H1 (cell line): ENCODE data around the gene NUP98.

Experiments
- BACH1 ChIP-seq: IDR thresholded peaks from 2 replicates; pipeline ENCODE4 v1.6.1; 2012; ENCODE audit warnings: low read length, improper control_type of control experiment
- CTCF ChIP-seq, 3 experiments: IDR thresholded peaks; 1 replicate in 2 of 3; 2 replicates in 1 of 3; pipeline versions ENCODE4 v1.5.1 to v1.6.1; 2011; ENCODE audit warnings: low read length in 3 of 3, mild to moderate bottlenecking in 3 of 3, inconsistent platforms in 2 of 3, low read depth in 1 of 3, moderate library complexity in 1 of 3; ENCODE audit not compliant: insufficient read depth in 1 of 3; ENCODE audit errors: control extremely low read depth in 1 of 3
- POLR2A ChIP-seq, 2 experiments: IDR thresholded peaks; 1 replicate in 1 of 2; 2 replicates in 1 of 2; pipeline ENCODE4 v1.6.1; 2011; ENCODE audit warnings: low read depth in 2 of 2, low read length in 2 of 2, mild to moderate bottlenecking in 2 of 2; ENCODE audit errors: control extremely low read depth in 1 of 2

GRCh38 chr11:3723014-3723708 lies 74.2 kb downstream of the NUP98 start:
- TF ChIP-seq CTCF (IDR thresholded peaks at IDR 0.05; ENCODE audit: control extremely low read depth in 1 of 3, insufficient read depth in 1 of 3, low read depth in 1 of 3, low read length in 3 of 3) (no peak), BACH1 (no peak), POLR2A (IDR thresholded peaks at IDR 0.05; ENCODE audit: control extremely low read depth in 1 of 2, low read depth in 2 of 2, low read length in 2 of 2) (no peak)
